LNCaP clone FGC (cell line): ENCODE results near the gene IGF2R.

Experiments used
- DNase-seq: peaks from one replicate; pipeline ENCODE4 v3.0.0-alpha.2; 2011; ENCODE audit warnings: low read depth
- H3K4me3 ChIP-seq: 2 replicates; pipeline ENCODE4 v1.5.1; 2011; ENCODE audit warnings: mild to moderate bottlenecking, low read depth, low read length, control low read depth
- TF ChIP-seq, protein P1 (sequence below): IDR thresholded peaks from 2 replicates; pipeline ENCODE4 v1.5.1; 2012; ENCODE audit warnings: mild to moderate bottlenecking; ENCODE audit not compliant: control insufficient read depth, insufficient read depth; ENCODE audit errors: extremely low read depth

IGF2R gene

DNA sequence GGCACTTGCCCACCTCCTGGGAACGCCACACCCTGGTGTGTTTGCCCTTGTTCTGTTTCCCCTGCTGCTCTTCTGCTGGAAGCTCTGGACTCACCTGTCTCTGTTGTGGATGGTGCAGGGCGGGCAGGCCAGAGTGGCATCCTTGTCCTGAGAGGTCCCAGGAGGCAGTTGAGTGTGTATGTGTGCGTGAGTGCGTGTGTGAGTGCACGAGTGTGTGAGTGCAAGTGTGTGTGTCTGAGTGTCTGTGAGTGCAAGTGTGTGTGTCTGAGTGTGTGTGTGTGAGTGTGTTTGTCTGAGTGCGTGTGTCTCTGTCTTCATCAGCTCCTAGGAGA lies 12.2 kb downstream of the IGF2R start:
- TF ChIP-seq, protein P1, sequence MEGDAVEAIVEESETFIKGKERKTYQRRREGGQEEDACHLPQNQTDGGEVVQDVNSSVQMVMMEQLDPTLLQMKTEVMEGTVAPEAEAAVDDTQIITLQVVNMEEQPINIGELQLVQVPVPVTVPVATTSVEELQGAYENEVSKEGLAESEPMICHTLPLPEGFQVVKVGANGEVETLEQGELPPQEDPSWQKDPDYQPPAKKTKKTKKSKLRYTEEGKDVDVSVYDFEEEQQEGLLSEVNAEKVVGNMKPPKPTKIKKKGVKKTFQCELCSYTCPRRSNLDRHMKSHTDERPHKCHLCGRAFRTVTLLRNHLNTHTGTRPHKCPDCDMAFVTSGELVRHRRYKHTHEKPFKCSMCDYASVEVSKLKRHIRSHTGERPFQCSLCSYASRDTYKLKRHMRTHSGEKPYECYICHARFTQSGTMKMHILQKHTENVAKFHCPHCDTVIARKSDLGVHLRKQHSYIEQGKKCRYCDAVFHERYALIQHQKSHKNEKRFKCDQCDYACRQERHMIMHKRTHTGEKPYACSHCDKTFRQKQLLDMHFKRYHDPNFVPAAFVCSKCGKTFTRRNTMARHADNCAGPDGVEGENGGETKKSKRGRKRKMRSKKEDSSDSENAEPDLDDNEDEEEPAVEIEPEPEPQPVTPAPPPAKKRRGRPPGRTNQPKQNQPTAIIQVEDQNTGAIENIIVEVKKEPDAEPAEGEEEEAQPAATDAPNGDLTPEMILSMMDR, result no peak
- H3K4me3 ChIP-seq, result no peak overlapping the region

DNA sequence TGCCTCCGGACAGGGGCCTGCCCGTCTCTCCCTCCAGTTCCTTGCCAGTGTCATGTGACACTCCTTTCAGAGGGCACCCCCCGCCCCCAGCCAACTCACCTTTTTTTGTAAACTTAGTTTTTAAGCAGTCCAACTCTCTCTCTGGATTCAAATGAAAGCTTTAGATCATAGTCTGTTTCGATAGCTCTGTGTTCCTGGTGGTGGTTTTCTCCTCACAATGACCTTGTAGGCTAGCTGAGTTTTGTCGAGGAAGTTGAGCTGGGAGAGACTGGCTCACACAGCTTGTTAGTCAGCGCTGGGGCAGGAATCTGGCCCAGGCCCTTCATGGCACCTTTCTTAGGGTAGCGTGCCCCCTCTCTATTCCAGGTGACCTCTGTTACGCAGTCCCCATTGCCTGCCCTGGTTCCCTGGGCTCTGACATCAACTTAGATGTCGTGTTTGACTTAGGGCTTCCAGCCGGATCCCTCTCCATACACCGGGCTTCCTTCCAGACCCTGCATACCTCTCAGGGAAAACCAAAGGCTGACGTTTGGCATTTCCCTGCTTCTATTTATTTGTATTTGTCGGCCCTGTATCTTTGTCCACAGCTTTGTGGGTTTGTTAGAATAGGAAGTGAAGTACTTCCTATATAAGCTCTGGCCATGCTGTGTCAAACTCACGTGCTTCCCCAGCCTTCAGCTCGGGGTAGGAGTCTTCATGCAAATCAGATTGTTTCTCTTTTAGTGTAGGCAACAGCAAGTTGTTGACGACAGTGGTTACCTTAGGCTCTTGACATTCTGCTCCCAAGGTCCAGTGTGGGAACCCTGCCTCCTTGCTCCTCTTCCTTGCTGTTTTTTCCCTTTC lies 12.7 kb downstream of the IGF2R start:
- peak overlapping the region; percentile 19; the same call in 1 of the 2 replicates for H3K4me3 ChIP-seq
- TF ChIP-seq, protein P1, result no peak
- DNase-seq, result peak; percentile 70

More for the DNA sequence above, 12.2 kb downstream of the IGF2R start:
- DNase-seq, result no peak

DNA sequence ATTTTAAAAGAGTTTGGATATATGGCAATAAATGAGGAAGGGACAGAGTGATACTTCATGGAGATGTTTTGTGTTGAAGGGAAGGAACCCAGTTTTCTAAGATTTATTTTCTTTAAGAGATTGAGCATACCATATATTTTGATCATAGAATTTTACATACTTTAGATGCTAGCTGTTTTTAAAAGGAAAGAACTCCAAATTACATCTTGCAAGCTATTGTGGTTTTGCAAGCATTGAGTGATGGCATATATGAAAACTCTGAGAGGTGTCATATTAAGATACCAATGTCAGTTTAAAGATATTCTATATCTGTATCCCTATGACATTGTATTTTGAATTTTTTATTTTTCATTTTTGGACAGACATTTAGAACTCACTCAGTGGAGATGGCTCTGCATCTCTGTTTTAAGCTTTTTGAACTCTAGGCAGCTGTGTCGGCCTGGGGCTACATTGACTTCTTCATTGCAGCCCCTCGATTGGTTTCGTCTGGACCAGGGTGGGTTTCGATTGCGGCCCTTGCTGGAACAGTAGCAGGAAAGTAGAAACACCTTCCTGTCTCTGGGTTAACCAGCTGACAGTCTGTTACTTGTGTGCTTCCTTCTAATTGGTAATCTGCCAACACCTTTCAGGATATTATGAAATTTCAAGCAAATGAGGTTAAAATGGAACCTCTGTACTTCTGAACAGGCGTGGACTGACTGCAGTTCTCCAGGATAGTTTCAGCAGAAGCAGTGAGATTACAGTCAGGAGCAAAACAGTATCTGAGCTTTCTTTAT lies 14.0 kb downstream of the IGF2R start:
- no peak for DNase-seq
- no peak overlapping the region for H3K4me3 ChIP-seq
- TF ChIP-seq, protein P1, result no peak

DNA sequence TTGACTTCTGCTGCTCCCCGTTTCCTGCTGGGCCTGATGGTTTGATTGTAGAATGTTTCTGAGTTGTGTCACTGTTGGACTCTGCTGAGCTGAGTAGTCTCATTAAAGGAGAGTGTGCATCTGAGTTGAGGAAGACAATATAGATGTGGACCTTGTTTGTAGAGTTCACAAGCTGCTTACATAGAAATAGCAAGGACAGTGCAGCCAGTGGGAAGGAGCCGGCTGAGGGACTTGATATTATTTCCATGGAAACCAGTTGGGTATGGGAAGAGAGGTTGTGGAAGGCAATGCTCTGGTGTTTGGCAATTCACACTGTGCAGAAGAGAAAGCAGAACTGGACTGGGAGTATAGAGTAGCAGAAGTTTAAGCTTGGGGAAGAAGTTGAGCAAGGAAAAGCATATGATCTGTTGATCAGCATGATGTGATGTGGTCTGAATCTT lies 14.8 kb downstream of the IGF2R start:
- no peak for DNase-seq
- TF ChIP-seq, protein P1, result no peak
- no peak overlapping the region for H3K4me3 ChIP-seq

DNA sequence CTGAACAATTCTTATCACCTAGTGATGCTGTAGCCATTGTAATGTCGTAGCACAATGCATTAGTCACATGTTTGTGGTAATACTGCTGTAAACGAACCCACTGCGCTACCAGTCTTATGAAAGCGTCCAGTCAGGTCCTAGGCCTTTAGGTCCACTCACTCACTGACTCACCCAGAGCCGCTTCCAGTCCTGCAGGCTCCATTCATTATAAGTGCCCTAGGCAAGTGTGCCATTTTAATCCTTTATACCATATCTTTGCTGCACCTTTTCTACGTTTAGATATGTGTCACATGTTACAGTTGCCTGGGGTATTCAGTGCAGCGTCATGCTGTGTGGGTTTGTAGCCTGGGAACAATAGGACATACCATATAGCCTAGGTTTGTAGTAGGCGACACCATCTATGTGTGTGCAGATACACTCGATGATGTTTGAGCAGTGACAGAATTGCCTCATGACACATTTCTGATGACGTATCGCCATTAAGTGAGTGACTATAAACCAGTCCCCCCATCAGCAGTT lies 15.4 kb downstream of the IGF2R start:
- no peak for DNase-seq
- H3K4me3 ChIP-seq, result no peak overlapping the region
- TF ChIP-seq, protein P1, result no peak

DNA sequence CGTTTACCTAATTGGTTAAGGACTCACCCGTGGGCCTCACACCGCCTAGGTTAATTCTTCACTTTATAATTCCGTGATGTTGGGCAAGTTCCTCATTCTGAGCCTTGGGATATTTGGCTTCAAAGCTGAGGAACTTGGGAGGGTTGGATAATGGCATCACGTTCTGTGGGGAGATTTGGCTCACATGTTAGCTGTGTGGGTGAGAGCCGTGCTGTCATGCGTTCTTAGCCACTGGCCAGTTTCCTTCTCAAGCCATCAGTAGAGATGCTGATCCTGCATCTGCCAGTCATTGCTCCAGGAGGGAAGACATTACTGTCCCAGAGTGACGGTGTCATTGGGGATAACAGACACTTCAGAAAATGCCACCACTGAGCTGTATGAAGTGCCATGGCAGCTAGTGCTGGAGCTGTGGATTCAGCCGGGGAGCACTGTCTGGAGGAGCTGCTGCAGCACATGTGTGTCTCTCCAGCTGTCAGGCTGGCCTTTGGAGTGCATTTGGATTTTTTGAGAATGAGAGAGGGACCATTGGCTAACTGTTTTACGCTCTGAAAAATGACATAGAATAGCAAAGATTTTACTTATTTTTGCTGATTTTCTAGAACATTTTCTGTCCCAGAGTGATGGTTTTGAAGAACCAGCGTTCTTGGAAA lies 16.5 kb downstream of the IGF2R start:
- no peak overlapping the region for H3K4me3 ChIP-seq
- DNase-seq, result no peak
- TF ChIP-seq, protein P1, result no peak
